ENCODE data around the gene CNOT6. TPM values are rescaled to one million over a fixed set of nuclear protein-coding genes. Genes with fewer than 3 reads are reported as not detected.

Gene CNOT6
- total and polyA plus RNA-seq, 10 of the 15 experiments (the other 5 are each of a cell fraction or from before 2014, with no cell fraction given) = 3.8 to 22.1 (median 12.1) TPM

- H3K9me3 ChIP-seq (replicated peaks; ENCODE audit: control insufficient read depth, insufficient read depth, low read length) = no peaks in the 10 kb centered on the region; the same call in 2 of the 3 replicates
- in situ Hi-C loops (cut with MboI) (no loop called here), intact Hi-C loops (cut with micrococcal nuclease; ENCODE audit: unreplicated experiment) (no loop called here)
- H3K4me2 ChIP-seq (ENCODE audit: control insufficient read depth, insufficient read depth) = no peak overlapping the region
- H3K79me2 ChIP-seq (ENCODE audit: control insufficient read depth, insufficient read depth, low read length) = no peaks in the 10 kb centered on the region
- no TSS peak for BruUV-seq (replicated peaks)
- 35% methylated on average over 9 of the region's 9 CpGs for WGBS (ENCODE audit: insufficient coverage, insufficient replicate concordance, low lambda C conversion rate, missing lambda C conversion rate)
- H4K20me1 ChIP-seq (ENCODE audit: control insufficient read depth, insufficient read depth) = no peaks in the 10 kb centered on the region
- ChIA-PET CTCF (interaction anchor here (0.7 to 1.5 kb wide), 2 partner anchors 10 to 132 kb away, joined by 3 read pairs; no protein-coding TSS in a partner anchor), RAD21 (ENCODE audit: unreplicated experiment) (no interaction called here), POLR2A (no interaction called here), SMC1A (ENCODE audit: uncharacterized antibody, unreplicated experiment) (no interaction called here)
- H3K36me3 ChIP-seq (ENCODE audit: control insufficient read depth in 2 of 2, insufficient read depth in 2 of 2, low read length in 1 of 2) = no peaks in the 10 kb centered on the region
- TF ChIP-seq HDGF (IDR thresholded peaks at IDR 0.05) = no peak
- no peak for TF ChIP-seq PAX8 (IDR thresholded peaks at IDR 0.05)
- no peak for TF ChIP-seq ZNF207 (IDR thresholded peaks at IDR 0.05; ENCODE audit: borderline replicate concordance)
- no peak for TF ChIP-seq MTA3 (IDR thresholded peaks at IDR 0.05; ENCODE audit: borderline replicate concordance, low read length)
- no peak for TF ChIP-seq NRF1 (conservative IDR thresholded peaks at IDR 0.05; ENCODE audit: low read depth, low read length)
- no peak for TF ChIP-seq MYB (IDR thresholded peaks at IDR 0.05; ENCODE audit: borderline replicate concordance, low read depth, low read length)
- TF ChIP-seq TCF7 (IDR thresholded peaks at IDR 0.05; ENCODE audit: borderline replicate concordance) = no peak
- no peak for TF ChIP-seq HDAC2 (IDR thresholded peaks at IDR 0.05)
- no peak for TF ChIP-seq TCF12 (IDR thresholded peaks at IDR 0.05; ENCODE audit: low read depth, low read length)
- no peak for TF ChIP-seq ZZZ3 (IDR thresholded peaks at IDR 0.05; ENCODE audit: control insufficient read depth, insufficient read length, low read depth)
- no peak for TF ChIP-seq RAD51 (IDR thresholded peaks at IDR 0.05)
- TF ChIP-seq SREBF1 (IDR thresholded peaks at IDR 0.05; ENCODE audit: low read length) = no peak
- TF ChIP-seq CTCF (IDR thresholded peaks at IDR 0.05 in 2 of 3, conservative IDR thresholded peaks at IDR 0.05 in 1 of 3; ENCODE audit: control insufficient read depth in 2 of 3, extremely low read depth in 1 of 3, insufficient read depth in 1 of 3, low read depth in 3 of 3, low read length in 3 of 3) = no peak
- no peak for TF ChIP-seq NR2C2 (IDR thresholded peaks at IDR 0.05; ENCODE audit: borderline replicate concordance, control insufficient read depth, insufficient read length, low read depth)
- no peak for TF ChIP-seq FOS (IDR thresholded peaks at IDR 0.05; ENCODE audit: borderline replicate concordance, extremely low read depth, insufficient read length)
- no peak overlapping the region for H2AFZ ChIP-seq (ENCODE audit: control insufficient read depth, low read depth, low read length)
- DNase-seq (ENCODE audit: low read depth, low spot score) (no peak), ATAC-seq (no peak), FAIRE-seq (no peak)
- peaks cover 3% of the 10 kb centered on the region; the same call in 1 of the 2 replicates for H3K4me1 ChIP-seq (ENCODE audit: control insufficient read depth, insufficient read depth, low read length)
- H3K4me3 ChIP-seq = no peak overlapping the region
- H3K27ac ChIP-seq (ENCODE audit: control insufficient read depth, insufficient read depth) = no peak overlapping the region
- no peaks in the 10 kb centered on the region for H3K27me3 ChIP-seq (replicated peaks in 1 of 2; ENCODE audit: control insufficient read depth in 2 of 2, insufficient read depth in 2 of 2, low read length in 1 of 2)
- no peak overlapping the region for H3K9ac ChIP-seq (ENCODE audit: control insufficient read depth, insufficient read depth, low read length)
These were observed 32.9 kb upstream of the CNOT6 start for GRCh38 chr5:180461303-180461702.

Measured in GM12878 (cell line).